A172 (cell line): ENCODE data around the gene HUNK. TPM values are rescaled to one million over a fixed set of nuclear protein-coding genes. Genes with fewer than 3 reads are reported as not detected.

ENCODE experiments used
- DNase-seq: peaks from one replicate; pipeline ENCODE4 v3.0.0-alpha.2; 2015; ENCODE audit warnings: low spot score
- total RNA-seq: library from RNA; depleted of rRNA; stranded (reverse); fragments of >200 nt; shearing (Covaris generic); gene quantifications from 2 replicates; pipeline ENCODE4 v1.2.3, GENCODE V29; 2014

The HUNK gene
- total RNA-seq, 1 experiment from 2014 or later = 1.2 TPM

DNA sequence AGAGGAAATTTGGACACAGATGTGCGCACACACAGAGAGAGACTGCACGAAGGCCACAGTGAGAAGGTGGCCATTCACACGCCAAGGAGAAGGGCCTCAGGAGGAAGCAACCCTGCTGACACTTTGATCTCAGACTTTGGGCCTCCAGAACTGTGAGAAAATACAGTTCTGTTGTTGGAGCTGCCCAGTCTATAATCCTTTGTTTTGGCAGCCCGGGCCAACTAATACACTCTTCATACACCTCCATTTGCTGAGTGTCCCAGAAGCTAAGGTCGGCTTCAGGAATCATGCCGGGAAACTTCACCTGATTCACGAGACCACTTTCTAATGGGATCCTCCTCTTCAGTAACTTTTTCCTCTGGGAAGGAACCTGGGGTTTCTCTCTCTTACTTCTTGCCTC lies 23.2 kb downstream of the HUNK start:
- no peak for DNase-seq

DNA sequence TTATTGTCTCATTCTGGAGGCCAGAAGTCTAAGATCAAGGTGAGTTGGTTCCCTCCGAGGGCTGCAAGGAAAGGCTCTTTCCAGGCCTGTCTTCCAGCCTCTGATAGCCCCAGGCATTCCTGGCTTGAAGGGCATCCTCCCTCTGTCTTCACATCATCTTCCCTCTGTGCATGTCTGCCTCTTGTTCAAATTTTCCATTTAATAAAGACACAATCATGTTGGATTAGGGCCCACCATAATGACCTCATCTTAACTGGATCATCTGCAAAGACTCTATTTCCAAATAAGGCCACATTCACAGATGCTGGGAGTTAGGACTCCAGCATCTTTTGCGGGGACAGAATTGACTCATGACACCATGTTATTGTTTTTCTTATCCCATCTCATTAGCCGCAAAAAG lies 24.5 kb downstream of the HUNK start:
- DNase-seq = no peak

DNA sequence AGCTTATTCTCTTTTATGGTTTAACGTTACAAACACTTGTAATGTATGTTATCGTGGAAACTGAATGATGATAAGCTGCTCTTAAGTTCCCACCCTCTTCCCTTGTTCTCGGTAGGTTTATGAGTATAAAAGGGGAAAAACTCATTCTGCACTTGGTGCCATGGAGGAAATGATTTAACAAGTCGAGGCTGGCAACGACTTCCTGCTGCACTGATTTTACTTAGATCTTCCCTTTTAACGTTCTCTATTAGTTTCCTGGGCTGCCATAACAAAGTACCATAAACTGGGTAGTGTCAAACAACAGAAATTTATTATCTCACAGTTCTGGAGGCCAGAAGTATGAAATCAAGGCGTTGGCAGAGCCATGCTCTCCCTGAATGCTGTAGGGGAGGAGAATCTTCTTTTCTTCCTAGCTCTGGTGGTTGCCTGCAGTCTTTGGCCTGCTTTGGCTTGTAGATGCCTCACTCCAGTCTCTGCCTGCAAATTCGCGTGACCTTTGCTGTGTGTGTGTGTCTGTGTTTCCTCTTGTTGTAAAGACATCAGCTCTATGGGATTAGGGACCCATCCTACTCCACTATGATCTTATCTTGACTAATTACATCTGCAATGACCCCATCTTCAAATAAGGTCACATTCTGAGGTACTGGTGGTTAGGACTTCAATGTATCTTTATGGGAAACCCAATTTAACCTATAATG lies 26.3 kb downstream of the HUNK start:
- no peak for DNase-seq

DNA sequence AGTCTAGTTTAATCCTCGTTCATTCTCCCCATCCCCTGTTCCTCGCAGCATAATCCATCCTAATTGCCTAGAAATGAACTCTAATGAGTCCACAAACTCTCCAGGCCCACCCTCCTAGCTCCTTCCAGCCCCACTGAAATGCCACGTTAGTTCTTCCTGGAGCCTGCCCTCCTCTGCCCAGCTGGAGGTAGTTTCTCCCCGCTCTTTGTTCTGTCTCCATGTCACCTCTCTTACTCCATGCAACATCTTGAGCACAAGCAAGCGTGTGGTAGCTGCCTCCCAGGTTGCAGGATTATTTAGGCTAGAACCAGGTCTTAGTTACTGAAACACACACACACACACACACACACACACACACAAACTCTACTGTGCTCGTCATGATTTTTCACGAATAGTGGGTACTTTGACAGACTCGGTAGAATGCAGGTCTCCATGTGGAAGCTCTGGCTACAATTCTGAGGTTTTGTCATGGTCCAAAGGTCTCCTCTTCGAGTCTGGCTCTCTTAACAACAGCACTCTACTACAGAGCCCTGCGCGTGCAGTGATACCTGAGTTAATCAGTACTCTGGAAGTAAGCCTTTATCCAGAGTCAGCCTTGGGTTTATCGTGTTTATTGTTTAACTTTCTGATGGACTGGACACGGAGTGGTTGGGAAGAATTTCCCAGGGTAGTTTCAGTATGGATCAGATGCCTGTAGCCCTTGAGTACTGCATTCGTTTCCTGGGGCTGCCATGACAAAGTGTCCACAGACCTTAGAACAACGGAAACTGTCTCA lies 27.5 kb downstream of the HUNK start:
- no peak for DNase-seq

DNA sequence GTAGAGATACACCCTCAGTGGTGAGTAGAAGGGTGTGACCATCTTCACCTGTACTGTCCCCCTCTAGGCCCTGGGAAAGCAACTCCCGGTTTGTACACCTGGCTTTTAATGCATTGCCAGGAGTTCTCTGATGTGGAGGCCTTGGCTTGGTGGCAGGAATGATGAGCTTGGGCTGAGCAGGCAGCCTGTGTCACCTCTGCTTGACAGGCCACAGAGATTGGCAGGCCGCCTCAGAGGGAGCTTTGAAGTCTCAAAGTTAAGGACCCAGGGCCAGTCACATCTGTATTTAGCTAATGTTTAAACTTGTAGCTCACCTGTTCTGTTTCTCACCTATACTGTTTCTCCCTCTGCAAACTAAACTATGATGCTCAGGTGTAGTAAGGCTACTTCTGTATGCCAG lies 28.5 kb downstream of the HUNK start:
- DNase-seq = no peak

DNA sequence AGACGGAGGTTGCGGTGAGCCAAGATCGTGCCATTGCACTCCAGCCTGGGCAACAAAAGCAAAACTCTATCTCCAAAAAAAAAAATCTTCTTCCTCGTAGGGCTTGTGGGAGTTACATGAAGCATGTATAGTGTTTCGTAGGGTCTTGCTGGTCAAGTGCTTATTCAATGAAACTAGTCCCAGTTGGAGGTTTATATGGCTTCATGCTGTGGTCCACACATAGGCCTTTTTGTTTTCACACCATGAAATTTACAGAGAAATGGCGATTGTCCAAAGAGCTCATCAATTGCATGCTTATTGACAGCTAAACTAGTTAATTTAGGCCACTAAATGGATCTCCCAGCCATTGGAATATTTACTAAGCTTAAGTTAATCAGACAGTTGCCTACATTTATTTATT lies 29.6 kb downstream of the HUNK start:
- DNase-seq = no peak

DNA sequence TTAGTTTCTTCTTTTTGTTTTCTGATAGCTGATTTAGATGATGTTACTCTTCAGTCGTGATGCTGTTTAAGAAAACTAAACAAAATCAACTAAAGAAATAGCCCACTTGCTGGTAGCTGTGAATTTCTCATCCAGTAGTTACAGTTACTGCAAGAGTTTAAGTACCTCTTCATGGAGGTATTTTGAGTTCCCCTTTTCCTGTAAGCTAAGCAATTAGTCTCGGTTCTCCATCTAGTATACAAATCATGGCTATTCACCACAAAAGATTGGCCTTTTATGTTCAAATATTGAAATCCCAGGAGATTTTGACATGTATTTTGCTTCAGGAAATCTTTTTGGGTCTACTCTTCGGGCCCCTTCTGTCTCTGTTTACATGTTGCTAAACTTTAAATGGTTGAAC lies 31.1 kb downstream of the HUNK start:
- DNase-seq = no peak

DNA sequence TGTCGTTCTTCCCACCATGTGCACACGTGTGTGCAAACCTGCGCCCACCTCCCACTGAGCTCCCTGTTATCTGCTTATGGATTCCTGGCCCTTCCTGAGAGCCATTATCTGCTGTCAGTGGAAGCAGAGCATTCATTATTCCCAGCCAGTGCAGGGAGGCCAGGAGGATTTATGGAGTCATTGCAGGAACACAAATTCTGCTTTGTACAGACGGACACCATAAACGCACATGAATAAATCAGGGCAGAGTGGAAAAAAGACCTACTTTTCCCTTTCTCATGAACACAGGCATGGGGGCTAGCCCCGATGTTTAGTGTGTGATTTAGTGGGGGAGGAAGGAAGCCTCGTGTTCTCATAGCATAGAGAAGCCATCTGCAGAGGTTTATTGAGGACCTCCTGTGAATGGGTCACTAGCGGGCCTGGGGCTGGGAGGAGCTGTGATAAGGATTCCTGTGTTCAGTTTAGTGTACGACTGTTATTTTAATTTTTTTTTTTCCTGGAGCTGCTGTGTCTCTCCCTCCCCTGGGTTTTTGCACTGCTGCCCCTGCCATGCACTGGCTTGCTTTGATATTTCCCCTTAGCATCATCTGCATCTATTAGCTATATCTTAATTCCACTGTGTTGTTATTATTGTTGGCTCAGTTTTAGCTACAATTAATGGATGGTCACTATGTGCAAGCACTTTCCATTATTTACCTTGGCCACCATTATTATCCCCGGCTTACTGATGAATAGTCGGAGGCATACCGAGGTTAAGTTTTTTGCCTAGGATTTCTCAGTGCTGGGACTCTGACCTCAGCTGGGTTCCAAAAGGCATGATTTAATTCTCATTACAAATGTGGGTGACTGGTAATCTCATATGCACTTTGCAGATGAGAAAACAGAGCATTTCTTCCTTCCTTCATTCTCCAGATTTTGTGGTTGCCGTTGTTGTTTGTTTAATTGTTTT lies 33.0 kb downstream of the HUNK start:
- peak; percentile 19 for DNase-seq

DNA sequence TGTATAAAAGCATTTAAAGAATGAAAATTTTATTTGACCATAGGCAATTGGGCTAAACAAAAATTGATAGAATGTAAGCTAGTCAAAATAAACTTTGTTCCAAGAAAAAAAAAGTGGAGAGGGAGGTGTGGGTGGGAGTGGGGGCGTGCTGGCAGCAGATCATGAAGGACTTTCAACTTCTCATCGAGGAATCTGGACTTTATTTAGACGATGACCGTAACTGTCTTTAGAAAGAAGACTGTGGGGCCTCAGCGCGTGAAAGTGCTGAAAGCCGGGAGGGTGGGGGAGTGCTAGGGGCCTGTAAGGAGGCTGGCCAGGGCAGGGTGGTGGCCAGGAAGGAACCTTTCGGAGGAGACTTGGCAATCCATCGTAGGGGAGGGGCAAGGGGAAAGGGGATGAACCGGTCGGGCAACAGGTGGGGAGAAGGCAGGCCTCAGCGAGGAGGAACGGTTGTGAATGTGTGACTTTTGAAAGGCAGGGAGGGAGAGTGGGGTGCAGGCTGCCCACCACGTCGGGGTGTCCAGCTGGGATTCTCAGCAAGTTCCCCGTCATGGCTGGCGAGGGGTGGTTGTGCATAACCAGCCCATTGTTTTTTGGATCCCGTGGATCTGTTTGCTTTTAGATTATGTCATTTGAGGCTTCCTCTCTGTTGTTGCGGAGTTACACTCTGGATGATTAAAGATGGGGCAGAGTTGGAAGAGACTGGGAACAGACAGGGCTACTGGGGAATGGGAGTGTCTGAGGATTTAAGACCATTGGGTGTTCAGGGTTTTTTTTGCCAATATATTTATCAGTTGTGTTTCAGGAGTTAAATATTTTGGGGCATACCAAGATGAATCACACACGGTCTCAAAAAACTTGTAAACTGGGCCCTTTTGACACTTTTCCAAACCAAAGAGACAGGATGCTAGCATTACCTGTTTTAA lies 35.5 kb downstream of the HUNK start:
- DNase-seq = peak; percentile 37

DNA sequence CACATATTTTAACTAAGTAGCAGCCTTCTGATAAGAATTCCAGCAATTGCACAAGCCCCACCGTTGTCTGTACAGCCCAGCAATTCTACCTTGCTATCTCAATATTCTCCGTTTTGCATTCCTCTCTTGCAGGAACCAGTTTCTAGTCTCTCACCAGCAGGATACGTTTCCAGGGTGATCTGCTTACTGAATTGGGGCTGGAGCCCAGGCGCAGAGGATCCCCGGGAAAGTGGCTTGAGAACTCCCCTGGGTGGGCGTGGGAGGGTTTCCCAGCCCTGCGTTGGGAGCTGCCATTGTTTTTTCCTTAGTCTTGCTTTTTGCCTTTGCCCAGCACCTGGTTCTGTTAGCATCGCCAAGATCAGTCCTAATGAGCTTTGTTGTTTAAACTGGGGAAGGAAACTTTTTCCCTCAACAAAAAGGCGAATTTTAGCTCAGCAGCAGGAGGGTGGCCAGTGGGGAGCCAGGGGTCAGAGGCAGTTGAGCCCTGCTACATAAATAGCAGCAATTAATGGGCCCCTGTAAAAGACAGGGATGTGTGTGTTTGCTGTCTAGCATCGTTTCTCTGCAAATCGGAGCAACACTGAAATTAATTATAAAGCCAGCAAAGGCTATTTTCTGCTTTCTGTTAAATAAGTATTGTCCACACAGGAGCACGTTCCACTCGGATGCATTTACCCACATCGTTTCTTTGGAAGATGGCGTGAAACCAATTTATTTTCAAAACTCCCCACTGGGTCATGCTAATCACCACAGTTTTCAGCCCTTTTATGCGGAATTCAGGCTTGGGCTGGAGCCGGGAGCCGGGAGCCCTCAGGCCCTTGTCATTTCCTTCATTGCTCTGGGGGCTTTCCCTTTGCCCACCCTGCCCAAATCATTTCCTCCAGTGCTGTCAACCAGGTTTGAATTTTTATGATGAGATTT lies 36.6 kb downstream of the HUNK start:
- DNase-seq = peak; percentile 19

DNA sequence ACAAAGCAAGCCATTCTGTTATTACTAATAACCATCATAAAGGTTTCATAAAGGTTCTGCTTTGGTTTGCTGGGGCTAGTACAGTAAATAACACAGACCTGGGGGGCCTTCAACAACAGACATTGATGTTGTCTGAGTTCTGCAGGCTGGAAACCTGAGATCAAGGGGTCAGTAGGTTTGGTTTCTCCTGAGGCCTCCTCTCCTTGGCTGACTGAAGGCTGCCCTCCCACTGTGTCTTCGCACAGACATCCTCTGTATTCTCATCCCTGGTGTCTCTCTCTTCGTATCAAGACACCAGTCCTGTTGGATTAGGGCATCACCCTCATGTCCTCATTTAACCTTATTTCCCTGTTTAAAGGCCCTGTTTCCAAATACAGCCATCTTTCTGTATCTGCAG lies 37.3 kb downstream of the HUNK start:
- DNase-seq = no peak

DNA sequence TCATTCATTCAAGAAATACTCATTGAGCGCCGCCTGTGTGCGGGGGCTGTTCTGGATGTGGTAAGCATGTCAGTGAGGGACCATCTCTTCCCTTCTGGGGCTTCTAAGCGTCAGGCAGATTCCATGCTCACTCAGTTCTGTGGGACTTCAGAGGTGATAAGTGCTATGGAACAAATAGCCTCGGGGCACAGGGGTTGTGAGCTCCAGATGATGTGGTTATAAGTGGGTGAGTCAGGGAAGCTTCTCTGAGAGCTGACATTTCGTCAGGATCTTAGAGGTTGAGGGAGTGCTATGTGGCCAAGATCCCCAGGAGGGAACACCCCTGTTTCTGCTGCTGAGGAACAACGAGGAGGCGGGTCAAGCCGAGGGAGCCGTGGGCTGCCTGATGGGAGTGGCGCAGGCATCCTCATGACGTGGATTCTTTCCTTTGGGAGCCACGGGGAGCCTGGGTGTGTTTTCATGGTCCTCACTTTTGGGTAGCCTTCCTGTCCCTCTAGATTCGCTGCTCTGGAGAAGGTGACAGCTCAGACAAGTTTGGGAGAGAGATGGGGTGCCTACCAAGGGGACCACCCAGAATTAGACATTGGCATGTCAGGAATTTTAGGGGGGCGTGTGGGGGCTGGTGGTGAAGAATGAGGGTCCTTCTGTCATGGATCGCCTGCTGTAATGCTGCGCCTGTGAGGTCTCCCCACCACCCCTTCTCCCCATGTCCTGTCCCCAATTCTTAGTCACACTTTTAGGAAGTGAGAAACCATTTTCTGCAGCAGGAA lies 38.5 kb downstream of the HUNK start:
- DNase-seq = peak; percentile 85

DNA sequence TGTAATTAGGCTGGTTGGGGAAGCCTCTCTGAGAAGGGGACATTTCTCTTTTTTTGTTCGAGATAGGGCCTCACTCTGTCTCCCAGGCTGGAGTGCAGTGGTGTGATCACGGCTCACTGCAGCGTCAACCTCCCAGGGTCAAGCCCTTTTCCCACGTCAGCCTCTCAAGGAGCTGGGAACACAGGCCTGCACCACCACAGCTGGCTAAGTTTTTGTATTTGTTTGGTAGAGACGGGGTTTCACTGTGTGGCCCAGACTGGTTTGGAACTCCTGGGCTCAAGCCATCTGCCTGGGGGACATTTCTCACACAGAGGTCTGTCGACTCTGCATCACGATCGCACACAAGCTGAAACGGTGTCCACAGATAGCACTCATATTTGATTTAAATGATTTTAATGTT lies 39.7 kb downstream of the HUNK start:
- DNase-seq = no peak

DNA sequence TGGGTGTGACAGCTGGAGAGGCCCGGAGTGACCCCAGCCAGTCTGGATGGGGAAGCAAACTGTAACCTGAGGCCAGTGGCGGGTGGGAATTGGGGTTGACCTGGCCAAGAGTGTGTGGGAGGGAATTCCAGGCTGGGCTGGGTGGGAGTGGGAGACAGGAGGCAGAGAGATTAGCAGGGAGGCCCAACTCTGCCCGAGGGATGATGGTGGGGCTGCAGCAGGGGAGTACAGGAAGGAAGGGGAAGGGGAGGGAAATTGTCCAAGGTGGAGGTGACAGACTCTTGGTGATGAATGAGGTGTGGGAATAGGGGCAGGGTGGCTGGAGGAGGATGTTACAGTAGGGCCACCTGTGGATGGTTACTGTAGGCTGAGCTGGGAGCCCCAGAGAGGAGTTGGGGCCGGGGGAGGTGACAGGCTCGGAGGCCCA lies 40.4 kb downstream of the HUNK start:
- DNase-seq = no peak

DNA sequence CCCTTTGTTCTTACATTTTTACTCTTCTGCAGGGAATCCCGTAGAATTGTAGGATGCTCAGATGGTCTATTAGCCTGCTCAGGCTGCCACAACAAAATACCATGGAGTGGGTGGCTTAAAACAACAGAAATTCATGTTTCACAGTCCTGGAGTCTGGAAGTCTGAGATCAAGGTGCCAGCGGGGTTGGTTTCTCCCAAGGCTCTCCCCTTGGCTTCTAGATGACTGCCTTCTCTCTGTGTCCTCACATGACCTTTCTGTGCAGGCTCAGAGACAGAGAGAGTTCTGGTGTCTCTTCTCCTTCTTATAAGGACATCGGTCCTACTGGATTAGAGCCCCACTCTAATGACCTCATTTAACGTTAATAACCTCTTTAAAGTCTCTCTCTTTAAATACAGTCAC lies 41.7 kb downstream of the HUNK start:
- DNase-seq = no peak

DNA sequence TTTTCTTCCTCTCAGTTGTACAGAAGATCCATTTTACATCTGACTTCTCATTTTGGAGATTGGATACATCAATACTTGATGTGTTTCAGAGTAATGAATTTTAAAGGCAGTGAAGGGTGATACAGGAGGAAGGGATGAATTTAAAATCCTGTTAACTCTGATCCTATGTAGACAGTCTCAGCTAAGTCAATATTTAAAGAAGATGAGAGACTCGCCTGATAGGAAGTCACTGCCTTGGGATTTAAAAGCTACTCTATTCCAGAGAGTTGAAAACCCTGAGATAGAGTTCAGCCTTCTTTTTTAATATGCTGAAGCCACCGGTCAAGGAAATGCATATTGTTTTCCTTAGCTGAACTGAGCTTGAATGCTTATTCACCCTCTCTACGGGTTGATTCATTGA lies 42.7 kb downstream of the HUNK start:
- DNase-seq = no peak

DNA sequence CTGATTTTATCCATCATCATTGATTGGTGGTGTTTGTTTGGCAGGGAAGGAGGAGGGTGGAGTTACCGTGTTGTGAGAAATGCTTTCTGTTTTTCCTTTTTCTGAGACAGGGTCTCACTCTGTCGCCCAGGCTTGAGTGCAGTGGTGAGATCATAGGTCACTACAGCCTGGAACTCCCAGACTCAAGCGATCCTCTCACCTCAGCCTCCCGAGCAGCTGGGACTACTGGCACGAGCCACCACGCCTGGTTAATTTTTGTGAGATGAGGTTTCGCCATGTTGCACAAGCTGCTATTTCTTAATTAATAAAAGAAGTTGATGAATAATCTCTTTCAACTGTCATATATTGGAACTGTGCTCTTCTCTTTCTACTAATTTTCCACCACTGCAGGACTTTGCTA lies 44.3 kb downstream of the HUNK start:
- no peak for DNase-seq

DNA sequence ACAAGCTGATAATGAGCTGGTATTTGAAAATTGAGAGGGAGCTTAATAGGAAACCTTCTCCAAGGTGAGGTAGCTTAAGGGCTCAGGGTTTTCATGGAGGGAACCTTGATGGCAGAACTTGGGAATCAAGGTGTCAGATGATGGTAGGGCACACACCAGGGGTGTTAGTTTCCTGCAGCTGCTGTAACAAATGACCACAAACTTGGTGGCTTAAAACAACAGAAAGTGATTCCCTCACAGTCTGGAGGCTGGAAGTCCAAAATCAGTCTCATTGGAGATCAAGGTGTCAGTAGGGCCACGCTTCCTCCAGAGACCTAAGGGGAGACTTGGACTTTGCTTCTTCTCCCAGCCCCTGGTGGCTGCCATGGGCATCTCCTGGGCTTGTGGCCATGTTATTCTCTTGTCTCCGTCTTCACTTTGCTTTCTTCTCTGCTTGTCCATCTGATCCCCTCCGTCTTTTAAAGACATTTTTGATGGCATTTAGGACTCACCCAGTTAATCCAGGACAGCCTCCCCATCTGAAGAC lies 45.5 kb downstream of the HUNK start:
- DNase-seq = no peak

DNA sequence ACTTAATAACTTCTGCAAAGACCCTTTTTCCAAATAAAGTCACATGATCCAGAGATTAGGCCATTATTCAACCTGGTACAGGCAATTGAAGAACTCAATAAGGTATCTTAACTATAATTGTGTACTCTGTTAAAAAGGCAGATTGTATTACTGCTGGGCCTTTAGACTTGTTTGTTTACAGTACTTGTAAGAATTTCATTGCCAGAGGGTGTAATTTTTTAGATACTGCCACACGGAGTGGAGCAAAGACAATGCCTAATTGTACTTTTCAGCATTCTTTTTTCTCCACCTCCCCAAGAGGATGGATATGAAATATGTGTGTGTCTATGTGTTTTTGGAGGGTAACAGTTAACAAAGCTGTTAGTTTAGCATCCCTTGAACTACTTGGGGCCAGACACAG lies 47.5 kb downstream of the HUNK start:
- DNase-seq = no peak
